Measurements from ENCODE around the gene HTT-AS.

Gene HTT-AS

GRCh38 chr4:3074078-3074845 lies at the start of gene HTT-AS, which contains the start of gene HTT:
HTT-AS (minus strand) TSS chr4:3074538.
HTT (plus strand) TSS chr4:3074681; CDS start chr4:3074826, 145 bp downstream.
- in situ Hi-C loops (cut with HindIII; ENCODE audit: low pct_unique_long_range_greater_than_20kb, low sequenced_read_pairs), result no loop called here
- TF ChIP-seq JUND (IDR thresholded peaks at IDR 0.05; ENCODE audit: low read depth), result no peak
- peak; percentile 90 to 98 for DNase-seq (ENCODE audit: low read depth in 1 of 2, low spot score in 1 of 2)

DNA sequence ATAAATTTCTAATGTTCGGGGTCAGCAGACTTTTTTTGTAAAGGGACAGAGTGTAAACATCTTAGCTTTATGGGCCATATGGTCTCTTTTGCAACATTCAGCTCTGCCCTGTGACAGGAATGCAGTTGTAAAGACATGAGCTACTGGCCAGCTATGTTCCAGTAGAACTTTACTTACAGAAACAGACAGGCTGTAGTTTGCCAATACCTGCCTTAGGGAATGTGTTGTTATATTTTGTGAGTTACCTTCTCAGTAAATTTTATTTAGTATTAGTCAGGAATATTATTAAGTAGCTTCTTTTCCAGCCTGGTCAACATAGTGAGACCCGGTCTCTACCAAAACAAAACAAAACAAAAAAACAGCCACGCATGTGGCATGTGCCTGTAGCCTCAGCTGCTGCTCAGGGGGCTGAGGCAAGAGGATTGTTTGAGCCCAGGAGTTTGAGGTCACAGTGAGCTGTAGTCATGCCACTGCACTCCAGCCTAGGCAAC lies 48.9 kb upstream of the HTT-AS start:
- DNase-seq (ENCODE audit: low read depth in 1 of 2, low spot score in 1 of 2), result no peak
- no peak for TF ChIP-seq JUND (IDR thresholded peaks at IDR 0.05; ENCODE audit: low read depth)
- in situ Hi-C loops (cut with HindIII; ENCODE audit: low pct_unique_long_range_greater_than_20kb, low sequenced_read_pairs), result no loop called here

- DNase-seq (ENCODE audit: low read depth in 1 of 2, low spot score in 1 of 2), result no peak
- in situ Hi-C loops (cut with HindIII; ENCODE audit: low pct_unique_long_range_greater_than_20kb, low sequenced_read_pairs), result no loop called here
- TF ChIP-seq JUND (IDR thresholded peaks at IDR 0.05; ENCODE audit: low read depth), result no peak
Observed at GRCh38 chr4:3122081-3122563, 47.8 kb upstream of the HTT-AS start.

- TF ChIP-seq JUND (IDR thresholded peaks at IDR 0.05; ENCODE audit: low read depth), result no peak
- in situ Hi-C loops (cut with HindIII; ENCODE audit: low pct_unique_long_range_greater_than_20kb, low sequenced_read_pairs), result no loop called here
- DNase-seq (ENCODE audit: low read depth in 1 of 2, low spot score in 1 of 2), result no peak
Observed at GRCh38 chr4:3121596-3121995, 47.3 kb upstream of the HTT-AS start.

DNA sequence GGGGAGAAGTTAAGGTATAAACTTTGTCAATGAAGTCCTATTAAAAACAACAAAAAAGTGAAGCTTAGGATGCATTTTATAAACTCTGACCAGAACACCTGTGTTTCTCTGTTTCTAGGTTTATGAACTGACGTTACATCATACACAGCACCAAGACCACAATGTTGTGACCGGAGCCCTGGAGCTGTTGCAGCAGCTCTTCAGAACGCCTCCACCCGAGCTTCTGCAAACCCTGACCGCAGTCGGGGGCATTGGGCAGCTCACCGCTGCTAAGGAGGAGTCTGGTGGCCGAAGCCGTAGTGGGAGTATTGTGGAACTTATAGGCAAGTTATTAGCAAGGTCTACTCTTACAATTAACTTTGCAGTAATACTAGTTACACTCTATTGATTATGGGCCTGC lies 46.8 kb upstream of the HTT-AS start:
- TF ChIP-seq JUND (IDR thresholded peaks at IDR 0.05; ENCODE audit: low read depth), result no peak
- no peak for DNase-seq (ENCODE audit: low read depth in 1 of 2, low spot score in 1 of 2)
- in situ Hi-C loops (cut with HindIII; ENCODE audit: low pct_unique_long_range_greater_than_20kb, low sequenced_read_pairs), result no loop called here

DNA sequence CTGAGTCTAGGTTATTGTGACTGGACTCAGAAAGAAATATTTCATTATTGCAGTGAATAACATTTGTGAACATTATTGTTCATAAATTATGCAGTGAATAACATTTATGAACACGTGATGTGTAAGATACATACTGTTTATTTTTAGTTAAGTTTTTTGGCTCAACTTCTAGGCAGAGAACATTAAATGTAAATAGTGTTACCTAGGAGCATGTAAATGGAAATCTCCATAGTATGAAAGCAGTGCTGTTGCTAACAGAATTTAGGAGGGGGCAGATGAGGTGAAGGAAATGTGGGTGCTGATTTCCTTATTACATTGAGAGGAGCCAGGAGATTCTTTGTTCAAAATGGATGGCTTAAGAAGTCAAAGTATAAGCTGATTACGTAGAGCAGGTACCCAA lies 45.1 kb upstream of the HTT-AS start:
- in situ Hi-C loops (cut with HindIII; ENCODE audit: low pct_unique_long_range_greater_than_20kb, low sequenced_read_pairs), result no loop called here
- DNase-seq (ENCODE audit: low read depth in 1 of 2, low spot score in 1 of 2), result no peak
- no peak for TF ChIP-seq JUND (IDR thresholded peaks at IDR 0.05; ENCODE audit: low read depth)

DNA sequence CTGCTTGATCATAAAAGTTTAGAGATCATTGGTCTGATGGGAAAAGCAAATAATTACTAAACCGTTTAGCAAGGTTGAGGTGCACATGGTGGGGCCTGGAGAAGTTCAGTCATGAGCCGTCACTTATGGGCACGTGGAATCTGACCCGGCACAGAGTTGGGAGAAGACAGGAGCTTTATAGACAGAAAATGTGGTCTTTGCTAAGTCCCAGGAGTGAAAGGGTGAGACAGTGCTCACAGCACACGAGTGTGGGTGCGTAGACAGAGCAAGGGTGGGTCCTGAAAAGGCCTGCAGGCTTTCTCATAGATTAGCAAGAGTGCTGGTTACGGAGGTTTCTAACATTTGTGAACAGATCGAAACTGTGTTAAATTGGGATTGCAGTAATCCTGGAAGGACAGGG lies 44.0 kb upstream of the HTT-AS start:
- TF ChIP-seq JUND (IDR thresholded peaks at IDR 0.05; ENCODE audit: low read depth), result no peak
- peak in 1 of 2 experiments; percentile 51 for DNase-seq (ENCODE audit: low read depth in 1 of 2, low spot score in 1 of 2)
- in situ Hi-C loops (cut with HindIII; ENCODE audit: low pct_unique_long_range_greater_than_20kb, low sequenced_read_pairs), result no loop called here

GRCh38 chr4:3116955-3117354 lies 42.6 kb upstream of the HTT-AS start:
- no peak for TF ChIP-seq JUND (IDR thresholded peaks at IDR 0.05; ENCODE audit: low read depth)
- in situ Hi-C loops (cut with HindIII; ENCODE audit: low pct_unique_long_range_greater_than_20kb, low sequenced_read_pairs), result no loop called here
- no peak for DNase-seq (ENCODE audit: low read depth in 1 of 2, low spot score in 1 of 2)

- TF ChIP-seq JUND (IDR thresholded peaks at IDR 0.05; ENCODE audit: low read depth), result no peak
- DNase-seq (ENCODE audit: low read depth in 1 of 2, low spot score in 1 of 2), result no peak
- in situ Hi-C loops (cut with HindIII; ENCODE audit: low pct_unique_long_range_greater_than_20kb, low sequenced_read_pairs), result no loop called here
Observed at GRCh38 chr4:3115637-3116270, 41.4 kb upstream of the HTT-AS start.

DNA sequence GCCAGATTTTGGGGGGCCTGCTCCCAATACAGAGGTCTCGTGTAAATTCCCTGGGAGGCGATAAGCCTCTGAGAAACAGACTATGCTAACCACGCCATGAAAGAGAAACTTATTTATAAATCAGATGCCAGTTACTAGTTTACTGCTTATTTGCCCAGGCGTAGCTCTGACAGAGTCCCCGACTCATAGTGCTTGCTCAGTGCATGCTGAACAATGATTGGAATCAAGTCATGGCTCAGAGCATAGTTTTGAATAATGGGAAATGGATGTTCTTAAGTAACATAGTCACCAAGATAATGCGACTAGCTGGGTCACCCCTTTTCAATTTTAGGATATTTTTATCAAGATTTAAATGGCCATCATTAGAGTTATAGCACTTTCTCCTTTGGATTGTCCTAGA lies 40.0 kb upstream of the HTT-AS start:
- in situ Hi-C loops (cut with HindIII; ENCODE audit: low pct_unique_long_range_greater_than_20kb, low sequenced_read_pairs), result no loop called here
- no peak for TF ChIP-seq JUND (IDR thresholded peaks at IDR 0.05; ENCODE audit: low read depth)
- DNase-seq (ENCODE audit: low read depth in 1 of 2, low spot score in 1 of 2), result no peak

GRCh38 chr4:3112609-3113469 lies 38.5 kb upstream of the HTT-AS start:
- in situ Hi-C loops (cut with HindIII; ENCODE audit: low pct_unique_long_range_greater_than_20kb, low sequenced_read_pairs), result no loop called here
- no peak for TF ChIP-seq JUND (IDR thresholded peaks at IDR 0.05; ENCODE audit: low read depth)
- peak in 1 of 2 experiments; percentile 43 for DNase-seq (ENCODE audit: low read depth in 1 of 2, low spot score in 1 of 2)

- in situ Hi-C loops (cut with HindIII; ENCODE audit: low pct_unique_long_range_greater_than_20kb, low sequenced_read_pairs), result no loop called here
- no peak for TF ChIP-seq JUND (IDR thresholded peaks at IDR 0.05; ENCODE audit: low read depth)
- DNase-seq (ENCODE audit: low read depth in 1 of 2, low spot score in 1 of 2), result peak in 1 of 2 experiments; percentile 84
Observed at GRCh38 chr4:3112201-3112600, 37.9 kb upstream of the HTT-AS start.

Data from T47D (cell line).